HepG2 (cell line): Measurements from ENCODE around the gene IL31. TPM values are rescaled to one million over a fixed set of nuclear protein-coding genes. Genes with fewer than 3 reads are reported as not detected.

Source experiments
- TFAP4 ChIP-seq: sonication (generic); IDR thresholded peaks from 2 replicates; pipeline ENCODE4 v1.6.1; 2016; ENCODE audit warnings: low read depth, borderline replicate concordance
- THAP8 ChIP-seq: sonication (generic); formaldehyde crosslinking; IDR thresholded peaks from 2 replicates; pipeline ENCODE4 v1.5.1; 2020; ENCODE audit warnings: missing genetic modification reagents, mild to moderate bottlenecking, borderline replicate concordance
- THAP9 ChIP-seq: sonication (generic); formaldehyde crosslinking; IDR thresholded peaks from 2 replicates; pipeline ENCODE4; 2020; ENCODE audit warnings: missing genetic modification reagents, mild to moderate bottlenecking, borderline replicate concordance
- U2AF1 ChIP-seq: fragments of 200-400 bp; formaldehyde crosslinking; optimal IDR thresholded peaks from 2 replicates; pipeline ENCODE3; 2017; ENCODE audit warnings: mild to moderate bottlenecking, low read depth, low read length
- ZNF136 ChIP-seq: sonication (generic); formaldehyde crosslinking; IDR thresholded peaks from 2 replicates; pipeline ENCODE4 v1.8.1; 2022; ENCODE audit warnings: low read depth, mild to moderate bottlenecking, moderate library complexity, missing genetic modification reagents
- ZNF33A ChIP-seq: sonication (generic); formaldehyde crosslinking; IDR thresholded peaks from 2 replicates; pipeline ENCODE4 v1.5.1; 2020; ENCODE audit warnings: missing genetic modification reagents, mild to moderate bottlenecking, moderate library complexity, borderline replicate concordance
- ZNF354B ChIP-seq: sonication (generic); formaldehyde crosslinking; IDR thresholded peaks from 2 replicates; pipeline ENCODE4 v1.8.0; 2022; ENCODE audit warnings: mild to moderate bottlenecking, missing genetic modification reagents
- ZNF513 ChIP-seq: sonication (generic); formaldehyde crosslinking; conservative IDR thresholded peaks from 2 replicates; pipeline ENCODE4 v1.5.0; 2020; ENCODE audit warnings: missing genetic modification reagents
- polyA plus RNA-seq, 8 experiments: library from polyadenylated mRNA; depleted of rRNA in 3 of 8; stranded (reverse) in 7 of 8; unstranded in 1 of 8; fragments of >200 nt; fragmentation: Illumina TruSeq in 4 of 8; extraction: Trizol in 4 of 8; gene quantifications; 2 replicates each; pipeline versions ENCODE4 v1.2.1 to v1.2.3, GENCODE V29; 2011 to 2016; ENCODE audit warnings: low read depth in 4 of 8, missing spikeins in 1 of 8, mixed read lengths in 1 of 8; ENCODE audit not compliant: insufficient read depth in 1 of 8
- total RNA-seq, 5 experiments: library from RNA; depleted of rRNA; stranded (reverse); fragments of >200 nt; fragmentation: Illumina TruSeq; extraction: Trizol; gene quantifications; 2 replicates each; pipeline ENCODE4 v1.2.3, GENCODE V29; 2016; ENCODE audit warnings: low read depth in 1 of 5

Gene IL31
- total and polyA plus RNA-seq, 2 of the 13 experiments (the other 11 are each of a cell fraction or from before 2014, with no cell fraction given) = not detected

- TF ChIP-seq THAP9 (CRISPR knock-in tag) = no peak
- TF ChIP-seq ZNF136 (CRISPR knock-in tag) = no peak
- TF ChIP-seq TFAP4 = no peak
- no peak for TF ChIP-seq ZNF33A
- TF ChIP-seq U2AF1 = no peak
- TF ChIP-seq ZNF354B = no peak
- no peak for TF ChIP-seq THAP8
- TF ChIP-seq ZNF513 (CRISPR knock-in tag) = no peak
- TF ChIP-seq, all 625 proteins: peak for 32
These were observed 29.5 kb upstream of the IL31 start, which contains the start of gene B3GNT4 (continued) for GRCh38 chr12:122203301-122204166.
